NCI-H446 treated with DMSO at 0.1 percent for 48 hours (cell line): ENCODE measurements around the gene CAPN1.
"Not testable (repeated sequence)": the region's sequence is repeated elsewhere in the genome, so short reads cannot be mapped to it uniquely, and the experiment has no call there.

Experiments used
- DNase-seq: peaks from one replicate; lab custom pipeline; 2025; lab: John Stamatoyannopoulos, UW

CAPN1 gene

DNA sequence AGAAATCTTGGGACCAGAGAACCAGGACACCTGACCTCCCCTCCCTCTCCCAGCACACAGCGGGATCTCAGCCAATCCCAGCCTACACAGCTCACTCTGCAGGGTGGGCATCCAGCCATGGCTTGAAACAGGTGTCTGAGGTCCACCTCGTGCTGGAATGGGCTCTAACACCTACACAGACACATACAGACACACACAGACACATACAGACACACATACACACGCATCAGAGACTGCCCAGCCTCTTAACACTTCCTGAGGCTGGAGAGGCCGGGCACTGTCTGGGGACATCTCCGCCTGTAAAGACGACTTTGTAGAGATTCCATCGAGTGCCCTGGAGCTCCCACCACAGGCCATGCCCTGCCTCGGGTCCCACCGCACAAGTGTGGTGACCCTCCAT is 36.7 kb downstream of the CAPN1 start:
- no peak for DNase-seq

DNA sequence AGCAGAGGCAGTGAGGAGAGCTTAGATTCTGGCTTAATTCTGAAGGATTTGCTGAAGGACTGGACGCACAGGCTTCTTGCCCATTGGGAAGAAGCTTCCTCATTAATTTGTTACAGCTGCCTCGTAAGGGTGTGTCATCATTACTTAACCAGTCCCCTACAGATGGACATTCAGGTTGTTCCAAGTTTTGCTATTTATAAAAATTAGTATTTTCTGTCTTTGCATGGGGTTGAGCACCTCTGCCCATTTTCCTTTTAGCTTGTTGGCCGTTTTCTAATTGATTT is 38.1 kb downstream of the CAPN1 start:
- no peak for DNase-seq

DNA sequence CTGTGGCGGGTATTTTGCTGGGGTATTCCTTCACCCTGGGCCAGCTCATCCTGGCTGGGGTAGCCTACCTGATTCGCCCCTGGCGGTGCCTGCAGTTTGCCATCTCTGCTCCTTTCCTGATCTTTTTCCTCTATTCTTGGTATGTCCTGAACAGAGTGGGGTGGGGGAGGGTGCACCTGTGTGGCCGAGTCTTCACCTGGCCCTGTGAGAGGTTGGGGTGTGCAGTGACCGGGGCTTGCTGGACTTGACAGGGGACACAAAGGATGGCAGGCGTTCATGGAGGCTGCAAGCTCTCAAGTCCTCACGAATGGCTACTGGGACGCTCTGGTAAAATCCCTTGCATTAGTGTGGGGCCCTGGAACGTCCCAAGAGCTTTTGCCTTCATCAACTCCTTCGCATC is 39.3 kb downstream of the CAPN1 start:
- no peak for DNase-seq

DNA sequence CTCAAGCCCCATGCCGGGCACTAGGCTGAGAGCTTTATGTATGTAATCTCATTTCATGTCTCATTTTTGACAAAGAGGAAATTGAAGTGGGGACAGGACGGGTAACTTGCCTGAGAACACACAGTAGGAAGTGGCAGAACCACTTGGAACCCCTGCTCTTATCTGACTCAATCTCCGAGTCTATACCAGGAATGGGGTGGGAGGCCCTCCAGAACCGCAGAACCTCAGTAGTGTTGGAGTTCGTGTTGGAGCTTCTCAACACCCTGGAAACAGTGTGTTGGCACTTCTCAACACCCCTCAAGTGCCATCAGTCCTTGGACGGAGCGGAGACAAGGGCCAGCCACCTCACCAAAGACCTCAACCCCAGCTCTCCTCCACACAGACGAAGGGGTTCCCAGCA is 41.3 kb downstream of the CAPN1 start:
- DNase-seq: no peak

DNA sequence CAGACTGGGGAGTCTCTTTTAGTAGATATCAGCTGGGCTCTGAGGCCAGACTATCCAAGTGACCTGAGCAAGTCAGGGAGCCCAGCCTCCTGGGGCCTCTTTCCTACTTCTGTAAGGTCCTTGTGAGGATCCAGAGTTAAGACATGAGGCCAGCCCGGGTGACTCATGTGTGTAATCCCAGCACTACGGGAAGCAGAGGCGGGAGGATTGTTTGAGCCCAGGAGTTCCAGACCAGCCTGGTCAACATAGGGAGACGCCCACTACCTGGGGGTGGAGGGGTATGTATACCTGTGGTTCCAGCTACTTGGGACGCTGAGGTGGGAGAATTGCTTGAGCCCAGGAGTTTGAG is 43.2 kb downstream of the CAPN1 start:
- DNase-seq: no peak

DNA sequence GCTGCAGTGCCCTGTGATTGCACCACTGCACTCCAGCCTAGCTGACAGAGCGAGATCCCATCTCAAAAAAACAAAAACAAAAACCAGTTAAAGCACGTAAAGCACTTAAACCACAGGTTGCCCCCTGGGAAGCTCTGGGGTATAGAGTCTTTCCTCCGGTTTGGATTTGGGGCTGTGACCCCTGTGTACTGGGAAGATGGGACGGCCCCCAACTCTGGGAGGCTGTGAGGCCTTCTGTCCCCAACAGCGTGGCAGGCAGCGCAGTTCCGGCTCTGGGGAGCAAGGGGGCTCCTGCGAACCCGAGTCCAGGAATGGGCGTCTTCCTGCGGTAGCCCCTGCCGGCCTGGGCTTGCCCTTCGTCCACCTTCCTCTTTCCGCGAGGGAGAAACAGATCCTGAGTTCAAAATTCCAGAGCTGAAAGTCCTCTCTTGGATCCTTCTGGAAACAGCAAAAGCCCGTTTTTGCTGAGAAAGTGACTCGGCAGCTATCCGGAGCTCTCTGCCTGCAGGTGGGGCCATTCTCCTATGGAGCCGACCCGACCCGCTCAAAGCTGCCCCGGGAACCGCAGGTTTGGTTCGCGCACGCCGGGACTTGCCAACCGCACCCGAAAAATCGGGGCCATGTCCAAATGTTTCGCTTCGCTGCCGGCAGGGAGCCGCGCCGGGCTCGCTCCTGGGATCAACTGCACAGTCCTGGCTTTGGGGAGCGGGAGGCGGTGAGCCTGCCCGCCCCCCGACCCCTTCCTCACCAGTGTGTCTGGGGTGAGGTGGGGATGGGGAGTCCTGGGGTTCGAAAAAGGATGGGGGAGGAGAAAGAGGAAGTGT is 43.8 kb downstream of the CAPN1 start:
- DNase-seq: no peak

DNA sequence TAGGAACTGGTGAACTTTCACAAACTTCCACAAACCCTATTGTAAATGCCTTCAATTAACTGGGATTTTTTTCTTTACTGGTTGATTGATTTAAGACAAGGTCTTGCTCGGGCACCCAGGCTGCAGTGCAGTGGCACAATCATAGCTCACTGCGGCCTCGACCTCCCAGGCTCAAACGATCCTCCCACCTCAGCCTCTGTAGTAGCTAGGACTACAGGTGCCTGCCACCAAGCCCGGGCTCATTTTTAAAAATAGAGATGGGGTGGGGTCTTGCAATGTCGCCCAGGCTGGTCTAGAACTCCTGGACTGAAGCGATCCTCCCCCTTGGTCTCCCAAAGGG is 44.3 kb downstream of the CAPN1 start:
- no peak for DNase-seq

DNA sequence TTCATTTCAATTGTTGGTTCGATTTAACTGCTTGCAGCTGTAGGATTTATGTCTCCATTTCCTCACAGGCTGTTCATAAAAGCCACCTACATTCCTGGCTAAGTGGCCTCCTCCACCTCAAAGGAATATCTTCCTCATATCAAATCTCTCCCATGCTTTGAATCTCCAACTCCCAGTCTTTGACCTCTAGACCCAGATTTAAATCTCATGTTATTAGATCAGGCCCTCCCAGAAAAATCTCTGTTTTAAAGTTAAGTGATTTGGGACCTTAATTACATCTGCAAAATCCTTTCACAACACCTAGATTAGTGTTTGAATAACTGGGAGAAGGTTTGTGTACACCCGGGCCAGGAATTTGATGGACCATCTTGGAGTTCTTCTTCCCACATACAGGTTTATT is 46.2 kb downstream of the CAPN1 start:
- no peak for DNase-seq

DNA sequence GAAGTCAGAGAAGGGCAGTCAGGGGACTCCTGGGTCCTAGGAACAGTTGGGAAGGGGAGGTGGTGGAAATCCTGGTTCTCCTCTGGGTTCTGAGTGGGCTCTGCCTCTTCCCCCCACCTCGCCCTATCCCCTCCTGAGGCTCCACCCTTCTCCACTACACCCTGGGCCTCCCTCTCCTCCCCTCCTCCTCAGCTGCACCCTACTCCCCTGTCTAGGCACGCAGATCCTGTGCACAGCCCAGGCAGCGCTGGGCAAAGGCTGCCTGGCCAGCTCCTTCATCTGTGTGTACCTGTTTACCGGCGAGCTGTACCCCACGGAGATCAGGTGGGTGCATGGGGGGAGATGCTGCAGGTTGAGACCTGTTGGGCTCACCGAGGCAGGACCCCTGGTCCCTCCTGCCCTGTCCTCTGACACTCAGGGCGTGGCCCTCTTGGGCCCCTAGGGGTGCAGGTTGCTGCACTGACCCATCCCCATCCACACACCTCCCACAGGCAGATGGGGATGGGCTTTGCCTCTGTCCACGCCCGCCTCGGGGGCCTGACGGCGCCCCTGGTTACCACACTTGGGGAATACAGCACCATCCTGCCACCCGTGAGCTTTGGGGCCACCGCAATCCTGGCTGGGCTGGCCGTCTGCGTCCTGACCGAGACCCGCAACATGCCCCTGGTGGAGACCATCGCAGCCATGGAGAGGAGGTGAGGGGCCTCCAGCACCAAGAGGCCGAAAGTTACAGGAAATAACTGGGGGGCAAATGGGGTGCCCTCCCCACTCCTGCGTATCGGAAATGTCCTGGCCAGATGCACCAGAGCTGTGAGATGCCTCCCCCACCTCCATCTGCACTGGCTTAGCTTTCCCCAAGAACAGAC is 54.7 kb downstream of the CAPN1 start:
- no peak for DNase-seq

DNA sequence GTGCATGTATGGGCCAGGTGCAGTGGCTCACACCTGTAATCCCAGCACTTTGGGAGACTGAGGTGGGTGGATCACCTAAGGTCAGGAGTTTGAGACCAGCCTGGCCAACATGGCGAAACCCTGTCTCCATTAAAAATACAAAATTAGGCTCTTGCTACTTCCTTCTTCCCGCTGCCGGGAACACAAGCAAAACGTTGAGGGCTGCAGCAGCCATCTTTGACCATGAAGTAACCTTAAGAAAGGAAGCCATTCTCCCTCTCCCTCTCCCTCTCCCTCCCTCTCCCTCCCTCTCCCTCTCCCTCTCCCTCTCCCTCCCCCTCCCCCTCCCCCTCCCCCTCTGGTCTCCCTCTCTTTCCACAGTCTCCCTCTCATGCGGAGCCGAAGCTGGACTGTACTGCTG is 56.6 kb downstream of the CAPN1 start:
- DNase-seq: not testable (repeated sequence)

DNA sequence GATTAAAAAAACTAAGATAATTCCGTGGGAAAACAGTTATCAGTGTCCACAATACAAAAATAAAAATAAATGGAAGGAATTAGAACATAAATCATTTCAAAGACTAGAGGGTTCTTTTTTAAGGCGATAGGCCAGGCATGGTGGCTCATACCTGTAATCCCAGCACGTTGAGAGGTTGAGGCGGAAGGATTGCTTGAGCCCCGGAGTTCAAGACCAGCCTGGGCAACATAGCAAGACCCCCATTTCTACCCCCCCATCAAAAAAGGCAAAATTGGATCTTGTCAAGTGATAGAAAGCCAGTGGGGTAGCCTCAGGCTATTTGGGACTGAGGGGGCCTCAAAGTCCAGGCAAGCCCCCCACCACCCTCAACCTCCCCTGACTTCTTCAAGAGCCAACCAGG is 59.4 kb downstream of the CAPN1 start:
- no peak for DNase-seq

DNA sequence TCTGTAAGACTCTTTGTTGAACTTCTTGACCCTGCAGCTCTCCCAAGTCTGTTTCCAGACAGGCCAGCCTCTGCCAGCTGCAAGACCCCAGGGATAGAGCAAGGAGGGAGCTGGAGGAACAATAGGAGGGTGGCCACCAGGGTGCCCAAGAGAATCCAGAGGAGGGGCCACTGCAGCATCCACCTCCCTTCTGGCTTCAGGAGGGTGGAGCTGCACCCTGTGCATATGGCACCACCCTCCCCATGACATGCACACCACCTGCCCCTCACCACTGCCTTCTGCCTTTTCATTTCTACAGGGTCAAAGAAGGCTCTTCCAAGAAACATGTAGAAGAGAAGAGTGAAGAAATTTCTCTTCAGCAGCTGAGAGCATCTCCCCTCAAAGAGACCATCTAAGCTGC is 60.0 kb downstream of the CAPN1 start:
- no peak for DNase-seq

DNA sequence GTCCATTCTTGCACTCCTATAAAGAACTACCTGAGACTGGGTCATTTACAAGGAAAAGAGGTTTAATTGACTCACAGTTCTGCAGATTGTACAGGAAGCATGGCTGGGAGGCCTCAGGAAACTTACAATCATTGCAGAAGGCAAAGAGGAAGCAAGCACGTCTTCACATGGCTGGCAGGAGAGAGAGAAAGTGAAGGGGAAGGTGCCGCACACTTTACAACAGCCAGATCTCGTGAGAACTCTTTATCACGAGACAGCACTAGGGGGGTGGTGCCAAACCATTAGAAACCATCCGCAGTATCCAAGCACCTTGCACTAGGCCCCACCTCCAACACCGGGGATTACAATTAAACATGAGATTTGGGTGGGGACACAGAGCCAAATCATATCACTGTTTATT is 60.7 kb downstream of the CAPN1 start:
- DNase-seq: no peak

DNA sequence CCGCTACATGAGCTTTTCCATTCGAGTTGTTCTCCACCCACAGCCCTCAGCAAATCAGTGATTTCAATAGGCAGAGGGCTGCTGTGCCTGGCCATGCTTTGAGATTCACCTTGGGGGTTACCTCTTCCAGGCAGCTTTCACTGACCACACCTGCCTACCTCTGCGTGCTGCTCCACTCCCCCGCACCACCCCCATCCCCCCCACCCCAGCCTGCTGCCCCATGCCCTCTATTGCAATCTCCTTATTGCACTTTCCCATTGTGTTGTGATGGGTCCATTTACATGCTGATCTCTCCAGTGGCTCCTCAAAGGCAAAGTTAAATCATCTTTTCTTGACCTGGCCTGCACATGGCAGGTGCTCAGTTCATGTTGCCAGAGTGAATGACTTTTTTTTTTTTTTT is 62.1 kb downstream of the CAPN1 start:
- no peak for DNase-seq

DNA sequence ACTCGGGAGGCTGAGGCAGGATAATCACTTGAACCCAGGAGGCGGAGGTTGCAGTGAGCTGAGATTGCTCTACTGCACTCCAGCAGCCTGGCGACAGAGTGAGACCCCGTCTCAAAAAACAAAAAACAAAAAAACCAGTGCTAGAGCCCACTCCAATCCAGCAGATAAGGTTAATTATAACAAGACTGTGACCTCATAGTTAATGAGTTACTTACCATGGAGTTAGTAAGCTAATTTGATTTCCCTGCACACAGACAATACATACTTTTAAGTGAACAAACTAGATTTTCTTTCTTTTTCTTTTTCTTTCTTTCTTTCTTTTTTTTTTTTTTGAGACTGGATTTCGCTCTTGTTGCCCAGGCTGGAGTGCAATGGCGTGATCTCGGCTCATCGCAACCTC is 63.3 kb downstream of the CAPN1 start:
- not testable (repeated sequence) for DNase-seq

DNA sequence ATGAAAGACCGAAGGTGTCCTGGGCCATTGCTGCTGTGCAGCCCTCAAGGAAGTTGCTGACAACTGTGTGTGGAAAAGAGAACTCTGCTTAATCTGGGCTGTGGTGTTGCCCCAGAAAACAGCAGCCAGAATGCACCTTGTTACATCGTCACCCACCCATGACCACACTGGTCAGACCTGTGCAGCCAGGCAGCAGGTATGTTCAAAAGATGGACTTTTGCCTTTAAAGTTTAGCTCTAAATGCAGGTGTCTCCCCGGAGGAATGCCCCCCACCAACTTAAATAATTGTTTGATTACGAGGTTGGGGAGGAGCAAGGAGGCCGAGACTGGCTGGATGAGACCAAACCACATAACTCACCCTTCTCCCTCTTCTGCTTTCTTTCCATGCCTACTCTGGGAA is 64.8 kb downstream of the CAPN1 start:
- no peak for DNase-seq

DNA sequence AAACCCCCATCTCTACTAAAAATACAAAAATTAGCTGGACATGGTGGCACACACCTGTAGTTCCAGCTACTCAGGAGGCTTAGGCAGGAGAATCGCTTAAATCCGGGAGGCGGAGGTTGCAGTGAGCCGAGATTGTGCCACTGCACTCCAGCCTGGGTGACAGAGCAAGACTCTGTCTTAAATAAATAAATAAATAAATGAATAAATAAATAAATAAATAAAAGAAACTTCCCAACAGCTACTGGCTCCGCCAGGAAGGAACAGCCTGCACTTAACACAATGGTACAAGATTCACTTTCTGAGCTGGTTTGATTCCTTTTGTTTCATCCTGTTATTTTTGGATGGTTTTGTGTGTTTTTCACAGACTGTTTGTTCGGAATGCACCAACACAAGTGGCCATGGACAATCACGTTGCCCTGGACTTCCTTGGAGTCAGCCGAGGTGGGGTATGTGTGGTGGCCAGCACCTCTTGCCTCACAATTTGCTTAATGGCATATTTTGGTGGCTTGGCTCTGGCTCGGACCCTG is 66.5 kb downstream of the CAPN1 start:
- not testable (repeated sequence) for DNase-seq

DNA sequence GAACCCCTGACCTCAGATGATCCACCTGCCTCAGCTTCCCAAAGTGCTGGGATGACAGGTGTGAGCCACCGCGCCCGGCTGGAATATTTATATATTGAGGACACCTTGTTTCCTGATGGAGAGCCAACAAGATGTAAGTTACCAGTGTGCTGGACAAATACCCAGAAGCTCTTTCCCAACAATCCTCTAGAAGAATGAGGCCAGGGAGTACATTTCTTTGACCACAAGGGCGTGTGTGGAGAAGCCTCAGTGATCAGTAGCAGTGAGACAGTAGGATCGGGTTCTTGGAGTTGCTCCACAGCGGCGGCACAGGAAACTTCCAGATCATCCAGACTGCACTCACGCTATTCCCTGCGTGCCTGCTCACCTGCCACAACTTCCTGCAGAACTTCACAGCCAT is 69.7 kb downstream of the CAPN1 start:
- DNase-seq: no peak

DNA sequence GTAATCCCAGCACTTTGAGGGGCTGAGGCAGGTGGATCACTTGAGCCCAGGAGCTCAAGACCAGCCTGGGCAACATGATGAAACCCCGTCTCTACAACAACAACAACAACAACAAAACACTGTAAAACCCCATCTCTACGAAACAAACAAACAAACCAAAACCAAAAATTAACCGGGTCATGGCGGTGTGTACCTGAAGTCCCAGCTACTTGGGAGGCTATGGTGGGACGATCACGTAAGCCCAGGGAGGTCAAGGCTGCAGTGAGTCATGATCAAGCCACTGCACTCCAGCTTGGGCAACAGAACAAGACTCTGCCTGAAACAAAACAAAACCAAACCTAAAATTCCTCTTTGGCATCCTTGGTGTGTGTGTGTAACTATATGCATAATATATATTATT is 73.0 kb downstream of the CAPN1 start:
- no peak for DNase-seq

DNA sequence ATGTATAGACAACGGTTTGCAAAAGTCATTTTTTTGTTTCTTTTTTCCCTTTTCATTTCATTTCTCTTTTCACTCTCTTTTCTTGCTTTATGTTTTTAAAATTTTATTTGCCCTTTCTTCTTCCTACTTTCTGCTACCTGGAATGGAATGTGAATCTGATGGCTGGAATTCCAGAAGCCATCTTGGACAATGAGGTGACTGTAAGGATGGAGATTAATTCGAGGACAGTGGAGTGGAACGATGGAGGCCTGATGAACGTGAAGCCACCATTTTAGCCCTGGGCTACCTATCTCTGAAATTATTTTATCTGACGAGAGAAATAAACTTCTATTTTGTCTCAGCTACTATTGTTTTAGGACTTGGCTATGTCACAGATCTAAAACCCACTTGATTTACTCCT is 77.3 kb downstream of the CAPN1 start:
- no peak for DNase-seq

DNA sequence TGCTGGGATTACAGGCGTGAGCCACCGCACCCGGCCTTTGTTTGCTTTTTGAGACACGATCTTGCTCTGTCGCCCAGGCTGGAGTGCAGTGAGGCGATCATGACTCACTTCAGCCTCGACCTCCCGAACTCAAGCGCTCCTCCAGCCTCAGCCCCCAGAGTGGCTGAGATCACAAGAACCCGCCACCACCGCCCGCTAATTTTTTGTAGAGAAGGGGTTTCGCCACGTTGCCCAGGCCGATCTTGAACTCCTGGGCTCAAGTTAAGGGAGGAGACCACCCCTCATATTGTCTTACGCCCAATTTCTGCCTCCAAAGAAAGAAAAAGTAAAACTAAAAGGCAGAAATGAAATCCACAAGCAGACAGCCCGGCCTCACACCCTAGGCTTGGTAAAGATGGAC is 78.6 kb downstream of the CAPN1 start:
- DNase-seq: no peak

DNA sequence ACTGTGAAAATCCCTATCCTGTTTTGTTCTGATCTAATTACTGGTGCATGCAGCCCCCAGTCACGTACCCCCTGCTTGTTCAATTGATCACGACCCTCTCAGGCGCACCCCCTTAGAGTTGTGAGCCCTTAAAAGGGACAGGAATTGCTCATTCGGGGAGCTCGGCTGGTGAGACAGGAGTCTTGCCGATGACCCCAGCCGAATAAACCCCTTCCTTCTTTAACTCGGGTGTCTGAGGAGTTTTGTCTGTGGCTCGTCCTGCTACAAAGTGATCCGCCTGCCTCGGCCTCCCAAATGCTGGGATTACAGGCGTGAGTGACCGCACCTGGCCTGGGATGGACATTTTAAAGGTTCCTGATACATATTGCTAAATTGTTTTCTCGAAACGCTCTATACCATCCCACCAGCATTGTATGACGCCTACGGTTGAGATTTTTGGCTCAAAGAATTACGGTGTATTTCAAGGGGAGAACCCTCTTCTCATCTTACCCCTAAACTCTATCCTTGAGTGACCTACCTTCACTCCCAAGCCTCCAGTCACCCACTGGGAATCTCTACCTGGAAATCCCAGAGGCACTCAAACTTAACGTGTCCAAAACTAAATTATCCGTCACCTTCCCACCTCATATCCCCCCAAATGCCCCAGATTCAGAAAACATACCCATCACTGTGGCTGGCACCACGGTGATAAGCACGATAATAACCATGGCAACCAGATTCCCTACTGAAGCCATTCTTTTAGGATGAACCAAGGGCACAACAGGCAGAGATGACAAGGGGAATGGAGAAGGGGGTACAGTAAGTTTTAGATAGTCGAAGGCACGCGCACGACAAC is 79.2 kb downstream of the CAPN1 start:
- no peak for DNase-seq
